ENCODE data around the gene MRPL18. TPM values are rescaled to one million over a fixed set of nuclear protein-coding genes. Genes with fewer than 3 reads are reported as not detected.
A peak's percentile ranks its signal among the peaks of the same experiment; 100 is the strongest.

MRPL18 gene
- total RNA-seq, 1 experiment from 2014 or later: 95.2 TPM

GRCh38 chr6:159762681-159763293, 27.5 kb upstream of the MRPL18 start:
- no peak for ATAC-seq
- POLR2A ChIA-PET: interaction anchor here (1.3 kb wide), 1 partner anchor 36 kb away, joined by 4 read pairs; the partner anchor contains the start of gene WTAP
- CTCF ChIA-PET: no interaction called here
- Mint-ChIP-seq H3K27me3 (ENCODE audit: low read depth) (no peaks in the 10 kb centered on the region; the same call in 1 of the 2 replicates), H3K4me3 (peak overlapping the region; percentile 81), H3K4me1 (peaks cover 34% of the 10 kb centered on the region), H3K9me3 (no peaks in the 10 kb centered on the region), H3K27ac (peak overlapping the region; percentile 97), H3K36me3 (peaks cover 55% of the 10 kb centered on the region)
- DNase-seq (ENCODE audit: low spot score): no peak
- TF ChIP-seq ZBTB43 (CRISPR knock-in tag; IDR thresholded peaks at IDR 0.05): no peak
- no peak for TF ChIP-seq NR1H2 (CRISPR knock-in tag; IDR thresholded peaks at IDR 0.05)
- TF ChIP-seq NFE2L1 (CRISPR knock-in tag; IDR thresholded peaks at IDR 0.05): 0 out of 2 replicates have a peak, but pooled peaks have one; percentile 32

GRCh38 chr6:159766906-159767305, 23.4 kb upstream of the MRPL18 start:
- no peak for TF ChIP-seq NR2C2 (CRISPR knock-in tag; IDR thresholded peaks at IDR 0.05)
- TF ChIP-seq IRF1 (CRISPR knock-in tag; IDR thresholded peaks at IDR 0.05): no peak
- no peak for TF ChIP-seq TEAD1 (CRISPR knock-in tag; IDR thresholded peaks at IDR 0.05)
- no peak for TF ChIP-seq RELA (CRISPR knock-in tag; IDR thresholded peaks at IDR 0.05; ENCODE audit: borderline replicate concordance)
- no peak for TF ChIP-seq ZNF281 (CRISPR knock-in tag; IDR thresholded peaks at IDR 0.05)
- TF ChIP-seq ZNF671 (CRISPR knock-in tag; IDR thresholded peaks at IDR 0.05): no peak
- Mint-ChIP-seq H3K27ac (no peak overlapping the region), H3K9me3 (peaks cover 6% of the 10 kb centered on the region), H3K27me3 (ENCODE audit: low read depth) (no peaks in the 10 kb centered on the region), H3K4me3 (no peak overlapping the region), H3K4me1 (peaks cover 10% of the 10 kb centered on the region), H3K36me3 (peaks cover 78% of the 10 kb centered on the region)
- POLR2A ChIA-PET: no interaction called here
- ATAC-seq (no peak), DNase-seq (ENCODE audit: low spot score) (no peak)
- CTCF ChIA-PET: no interaction called here

DNA sequence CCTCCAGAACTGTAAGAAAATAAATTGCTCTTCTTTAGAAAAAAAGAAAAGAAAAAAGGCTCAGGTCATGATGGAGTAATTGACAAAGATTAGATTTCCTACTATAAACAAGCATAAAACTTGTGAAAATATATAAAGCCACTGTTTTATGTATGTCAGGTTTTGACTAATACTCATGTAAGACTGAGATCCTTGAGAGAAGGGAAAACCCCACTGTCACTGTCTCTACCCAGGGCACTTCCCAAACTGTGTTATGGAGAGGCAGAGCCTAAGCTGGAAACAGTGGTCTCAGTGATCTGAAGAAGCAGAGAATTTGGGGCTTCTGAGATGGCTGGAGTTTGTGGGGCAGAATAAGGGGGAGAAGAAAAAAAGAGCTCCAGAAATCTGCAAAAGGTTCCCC, 20.8 kb upstream of the MRPL18 start:
- H3K27ac Mint-ChIP-seq: no peak overlapping the region
- H3K4me3 Mint-ChIP-seq: no peak overlapping the region
- TF ChIP-seq ELF4 (CRISPR knock-in tag; IDR thresholded peaks at IDR 0.05; ENCODE audit: low read depth) (no peak), ZNF416 (CRISPR knock-in tag; IDR thresholded peaks at IDR 0.05) (no peak), ESRRA (CRISPR knock-in tag; IDR thresholded peaks at IDR 0.05; ENCODE audit: borderline replicate concordance) (no peak), OVOL2 (CRISPR knock-in tag; IDR thresholded peaks at IDR 0.05; ENCODE audit: borderline replicate concordance) (no peak), HMGA2 (CRISPR knock-in tag; IDR thresholded peaks at IDR 0.05) (no peak), TEAD4 (CRISPR knock-in tag; IDR thresholded peaks at IDR 0.05) (no peak), KAT7 (CRISPR knock-in tag; IDR thresholded peaks at IDR 0.05; ENCODE audit: borderline replicate concordance) (no peak)
- TF ChIP-seq, protein P1, sequence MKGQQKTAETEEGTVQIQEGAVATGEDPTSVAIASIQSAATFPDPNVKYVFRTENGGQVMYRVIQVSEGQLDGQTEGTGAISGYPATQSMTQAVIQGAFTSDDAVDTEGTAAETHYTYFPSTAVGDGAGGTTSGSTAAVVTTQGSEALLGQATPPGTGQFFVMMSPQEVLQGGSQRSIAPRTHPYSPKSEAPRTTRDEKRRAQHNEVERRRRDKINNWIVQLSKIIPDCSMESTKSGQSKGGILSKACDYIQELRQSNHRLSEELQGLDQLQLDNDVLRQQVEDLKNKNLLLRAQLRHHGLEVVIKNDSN (CRISPR knock-in tag; IDR thresholded peaks at IDR 0.05): no peak

More for the DNA sequence above, 20.8 kb upstream of the MRPL18 start:
- Mint-ChIP-seq H3K36me3 (peaks cover 84% of the 10 kb centered on the region), H3K9me3 (peaks cover 6% of the 10 kb centered on the region), H3K27me3 (ENCODE audit: low read depth) (no peaks in the 10 kb centered on the region), H3K4me1 (0 out of 2 replicates have a peak, but pooled peaks cover 2% of the 10 kb centered on the region)
- ChIA-PET CTCF (no interaction called here), POLR2A (no interaction called here)
- ATAC-seq (no peak), DNase-seq (ENCODE audit: low spot score) (no peak)
